ENCODE data around the gene MED1. TPM values are rescaled to one million over a fixed set of nuclear protein-coding genes. Genes with fewer than 3 reads are reported as not detected.

The MED1 gene
- total RNA-seq, 1 donor from 2014 or later = 41.6 TPM

DNA sequence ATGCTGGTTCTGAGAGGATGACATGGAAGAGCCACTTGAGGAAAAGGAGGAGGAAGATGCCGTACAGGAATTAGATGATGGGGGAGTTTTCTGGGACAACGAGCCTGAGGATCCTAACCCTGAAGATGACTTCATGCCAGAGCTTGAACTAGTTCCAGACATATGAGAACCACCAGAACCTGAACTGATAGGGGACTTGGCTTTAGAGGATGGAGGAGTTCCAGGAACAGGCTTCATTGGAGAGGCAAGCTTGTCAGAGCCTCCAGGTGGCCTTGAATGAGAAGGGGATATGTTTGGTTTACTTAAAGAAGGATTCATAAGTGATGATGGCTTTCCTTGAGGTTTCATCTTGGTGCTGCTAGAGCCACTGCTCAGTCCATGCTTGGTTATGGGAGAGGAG is 42.7 kb downstream of the MED1 start:
- Mint-ChIP-seq H3K27me3 (no peaks in the 10 kb centered on the region), H3K27ac (peak overlapping the region; percentile 35), H3K4me1 (ENCODE audit: low read depth) (no peaks in the 10 kb centered on the region), H3K36me3 (ENCODE audit: insufficient read depth) (peaks cover 20% of the 10 kb centered on the region), H3K4me3 (ENCODE audit: low read depth) (no peak overlapping the region), H3K9me3 (ENCODE audit: low read depth) (no peaks in the 10 kb centered on the region)
- DNase-seq (ENCODE audit: low spot score, unreplicated experiment) = no peak
- no peak for TF ChIP-seq CTCF (IDR thresholded peaks at IDR 0.05; ENCODE audit: unreplicated experiment)

DNA sequence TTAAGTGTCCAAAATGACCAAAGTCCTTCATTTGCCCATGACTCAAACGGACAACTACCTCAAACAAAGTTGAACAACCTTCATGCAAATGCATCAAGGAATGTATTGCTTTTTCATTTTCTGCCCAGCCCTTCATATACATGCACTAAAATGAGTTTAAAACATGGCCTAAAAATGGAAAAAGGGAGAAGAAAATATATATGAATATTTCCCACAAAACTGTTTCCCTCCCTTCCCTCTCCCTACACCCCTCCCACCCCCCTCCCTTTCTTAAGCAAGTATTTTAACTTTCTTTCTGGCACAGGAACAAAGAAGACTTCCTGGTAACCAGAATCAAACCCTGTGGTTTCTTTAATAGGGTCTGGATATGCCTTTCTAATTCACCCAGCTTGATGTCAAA is 44.1 kb downstream of the MED1 start:
- peaks cover 18% of the 10 kb centered on the region for H3K36me3 Mint-ChIP-seq (ENCODE audit: insufficient read depth)

DNA sequence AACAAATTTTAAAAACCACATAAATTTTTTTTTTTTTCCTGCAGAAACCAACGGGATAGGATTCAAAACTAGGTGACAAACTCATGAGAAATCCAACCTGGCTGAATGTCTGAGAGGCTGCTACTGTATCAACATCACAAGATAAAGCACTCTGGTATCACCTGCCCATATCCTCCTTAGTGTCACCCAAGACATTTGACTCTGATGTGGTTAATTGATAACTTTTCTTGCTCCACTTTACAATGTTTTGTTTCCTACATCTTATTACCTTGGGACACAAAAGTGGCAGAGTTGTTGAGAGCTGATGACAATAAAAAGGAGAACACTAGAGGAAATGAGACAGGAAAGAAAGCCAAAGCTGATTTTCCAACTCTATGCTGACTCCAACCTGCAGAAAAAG is 45.6 kb downstream of the MED1 start:
- Mint-ChIP-seq H3K36me3 (ENCODE audit: insufficient read depth) (peaks cover 17% of the 10 kb centered on the region), H3K9me3 (ENCODE audit: low read depth) (no peaks in the 10 kb centered on the region), H3K4me1 (ENCODE audit: low read depth) (peaks cover 2% of the 10 kb centered on the region), H3K27ac (no peak overlapping the region), H3K4me3 (ENCODE audit: low read depth) (no peak overlapping the region), H3K27me3 (no peaks in the 10 kb centered on the region)
- no peak for TF ChIP-seq CTCF (IDR thresholded peaks at IDR 0.05; ENCODE audit: unreplicated experiment)
- no peak for DNase-seq (ENCODE audit: low spot score, unreplicated experiment)

More for the DNA sequence above, 44.1 kb downstream of the MED1 start:
- Mint-ChIP-seq H3K4me1 (ENCODE audit: low read depth) (no peaks in the 10 kb centered on the region), H3K4me3 (ENCODE audit: low read depth) (no peak overlapping the region), H3K27ac (no peak overlapping the region), H3K9me3 (ENCODE audit: low read depth) (no peaks in the 10 kb centered on the region), H3K27me3 (no peaks in the 10 kb centered on the region)
- no peak for DNase-seq (ENCODE audit: low spot score, unreplicated experiment)
- TF ChIP-seq CTCF (IDR thresholded peaks at IDR 0.05; ENCODE audit: unreplicated experiment) = no peak

GRCh38 chr17:39404542-39405378 is 46.3 kb downstream of the MED1 start:
- no peak overlapping the region for H3K27ac Mint-ChIP-seq
- H3K36me3 Mint-ChIP-seq (ENCODE audit: insufficient read depth) = peaks cover 12% of the 10 kb centered on the region
- DNase-seq (ENCODE audit: low spot score, unreplicated experiment) = no peak
- no peak overlapping the region for H3K4me3 Mint-ChIP-seq (ENCODE audit: low read depth)
- H3K9me3 Mint-ChIP-seq (ENCODE audit: low read depth) = no peaks in the 10 kb centered on the region
- peaks cover 7% of the 10 kb centered on the region for H3K4me1 Mint-ChIP-seq (ENCODE audit: low read depth)
- no peak for TF ChIP-seq CTCF (IDR thresholded peaks at IDR 0.05; ENCODE audit: unreplicated experiment)
- H3K27me3 Mint-ChIP-seq = no peaks in the 10 kb centered on the region

DNA sequence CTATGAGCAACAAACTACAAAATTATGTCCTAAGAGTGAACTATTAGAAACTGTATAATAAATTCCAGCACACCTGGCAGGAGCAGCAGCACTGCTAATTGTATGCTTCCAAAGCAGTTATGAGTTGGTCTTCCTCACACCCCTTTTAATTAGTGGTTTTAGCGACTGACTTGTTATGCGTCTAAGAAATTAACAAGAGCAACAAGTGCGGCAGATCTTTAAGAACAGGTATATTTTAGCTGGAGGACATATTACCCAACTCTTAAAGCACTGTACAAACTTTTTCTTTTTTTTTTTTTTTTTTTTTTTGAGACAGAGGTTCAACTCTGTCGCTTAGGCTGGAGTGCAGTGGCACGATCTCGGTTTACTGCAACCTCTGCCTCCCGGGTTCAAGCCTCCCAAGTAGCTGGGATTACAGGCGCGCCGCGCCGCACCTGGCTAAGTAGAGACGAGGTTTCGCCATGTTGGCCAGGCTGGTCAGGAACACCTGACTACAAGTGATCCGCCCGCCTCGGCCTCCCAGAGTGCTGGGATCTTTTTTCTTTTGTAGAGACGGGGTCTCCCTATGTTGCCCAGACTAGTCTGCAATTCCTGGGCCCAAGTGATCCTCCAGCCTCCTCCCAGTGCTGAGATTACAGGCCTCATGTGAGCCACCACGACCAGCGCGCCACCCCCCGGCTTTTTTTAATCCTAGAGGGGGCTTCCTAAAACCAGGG is 48.0 kb downstream of the MED1 start:
- no peaks in the 10 kb centered on the region for H3K27me3 Mint-ChIP-seq
- H3K27ac Mint-ChIP-seq = peak overlapping the region; percentile 86
- no peak for TF ChIP-seq CTCF (IDR thresholded peaks at IDR 0.05; ENCODE audit: unreplicated experiment)
- H3K36me3 Mint-ChIP-seq (ENCODE audit: insufficient read depth) = peaks cover 4% of the 10 kb centered on the region
- DNase-seq (ENCODE audit: low spot score, unreplicated experiment) = no peak
- no peaks in the 10 kb centered on the region for H3K9me3 Mint-ChIP-seq (ENCODE audit: low read depth)
- peaks cover 7% of the 10 kb centered on the region for H3K4me1 Mint-ChIP-seq (ENCODE audit: low read depth)
- H3K4me3 Mint-ChIP-seq (ENCODE audit: low read depth) = peak overlapping the region; percentile 94

Measured in progenitor cell of endocrine pancreas (in vitro differentiated cells).